ENCODE results near the gene PLEKHA3. TPM values are rescaled to one million over a fixed set of nuclear protein-coding genes. Genes with fewer than 3 reads are reported as not detected.

The PLEKHA3 gene
- total and polyA plus RNA-seq, 9 of the 15 experiments (the other 6 are each of a cell fraction or from before 2014, with no cell fraction given) = 2.3 to 23.4 (median 10.5) TPM

GRCh38 chr2:178522950-178523595 lies 42.8 kb downstream of the PLEKHA3 start (continued):
- TF ChIP-seq TRIM25 (IDR thresholded peaks at IDR 0.05; ENCODE audit: borderline replicate concordance) (no peak), ARID1B (IDR thresholded peaks at IDR 0.05) (peak; percentile 25; the same call in 1 of the 2 replicates), ATF4 (CRISPR knock-in tag; IDR thresholded peaks at IDR 0.05) (no peak), HIVEP1 (CRISPR knock-in tag; IDR thresholded peaks at IDR 0.05) (no peak), ZNF551 (CRISPR knock-in tag; IDR thresholded peaks at IDR 0.05) (no peak), KDM5B (IDR thresholded peaks at IDR 0.05; ENCODE audit: insufficient replicate concordance, low read depth, low read length) (peak; percentile 87), HCFC1 (IDR thresholded peaks at IDR 0.05; ENCODE audit: low read depth, low read length) (peak; percentile 69), CC2D1A (IDR thresholded peaks at IDR 0.05) (peak; percentile 98), CTCFL (IDR thresholded peaks at IDR 0.05; ENCODE audit: borderline replicate concordance, insufficient read depth, low read depth, low read length, poor library complexity, severe bottlenecking) (no peak), RBFOX2 (IDR thresholded peaks at IDR 0.05; ENCODE audit: low read depth, low read length) (peak; percentile 83), HDAC8 (tag; IDR thresholded peaks at IDR 0.05) (no peak), GTF2E2 (tag; IDR thresholded peaks at IDR 0.05) (peak; percentile 71; the same call in 1 of the 2 replicates), TCF7 (IDR thresholded peaks at IDR 0.05; ENCODE audit: borderline replicate concordance) (0 out of 2 replicates have a peak, but pooled peaks have one; percentile 54), ZNF695 (CRISPR knock-in tag; IDR thresholded peaks at IDR 0.05) (no peak), ZBTB1 (CRISPR knock-in tag; IDR thresholded peaks at IDR 0.05; ENCODE audit: borderline replicate concordance, low read depth) (no peak), NRF1 (conservative IDR thresholded peaks at IDR 0.05 in 1 of 2, IDR thresholded peaks at IDR 0.05 in 1 of 2) (peak in 1 of 2 experiments; percentile 57; a peak in 3 of 4 replicates), PHTF2 (CRISPR knock-in tag; IDR thresholded peaks at IDR 0.05) (no peak), ETV5 (CRISPR knock-in tag; IDR thresholded peaks at IDR 0.05; ENCODE audit: low read depth) (peak; percentile 72; the same call in 1 of the 2 replicates), OTX1 (CRISPR knock-in tag; IDR thresholded peaks at IDR 0.05) (peak; percentile 63; the same call in 1 of the 2 replicates), HMGXB4 (CRISPR knock-in tag; IDR thresholded peaks at IDR 0.05) (peak; percentile 87; the same call in 1 of the 2 replicates), ZNF830 (CRISPR knock-in tag; IDR thresholded peaks at IDR 0.05) (no peak)
- TF ChIP-seq, protein P1, sequence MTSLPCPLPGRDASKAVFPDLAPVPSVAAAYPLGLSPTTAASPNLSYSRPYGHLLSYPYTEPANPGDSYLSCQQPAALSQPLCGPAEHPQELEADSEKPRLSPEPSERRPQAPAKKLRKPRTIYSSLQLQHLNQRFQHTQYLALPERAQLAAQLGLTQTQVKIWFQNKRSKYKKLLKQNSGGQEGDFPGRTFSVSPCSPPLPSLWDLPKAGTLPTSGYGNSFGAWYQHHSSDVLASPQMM (CRISPR knock-in tag; IDR thresholded peaks at IDR 0.05) = no peak
